ENCODE results near the gene PTPRG. TPM values are rescaled to one million over a fixed set of nuclear protein-coding genes. Genes with fewer than 3 reads are reported as not detected.

Gene PTPRG
- total RNA-seq, 2 experiments from 2014 or later: 0.03 to 0.05 TPM

DNA sequence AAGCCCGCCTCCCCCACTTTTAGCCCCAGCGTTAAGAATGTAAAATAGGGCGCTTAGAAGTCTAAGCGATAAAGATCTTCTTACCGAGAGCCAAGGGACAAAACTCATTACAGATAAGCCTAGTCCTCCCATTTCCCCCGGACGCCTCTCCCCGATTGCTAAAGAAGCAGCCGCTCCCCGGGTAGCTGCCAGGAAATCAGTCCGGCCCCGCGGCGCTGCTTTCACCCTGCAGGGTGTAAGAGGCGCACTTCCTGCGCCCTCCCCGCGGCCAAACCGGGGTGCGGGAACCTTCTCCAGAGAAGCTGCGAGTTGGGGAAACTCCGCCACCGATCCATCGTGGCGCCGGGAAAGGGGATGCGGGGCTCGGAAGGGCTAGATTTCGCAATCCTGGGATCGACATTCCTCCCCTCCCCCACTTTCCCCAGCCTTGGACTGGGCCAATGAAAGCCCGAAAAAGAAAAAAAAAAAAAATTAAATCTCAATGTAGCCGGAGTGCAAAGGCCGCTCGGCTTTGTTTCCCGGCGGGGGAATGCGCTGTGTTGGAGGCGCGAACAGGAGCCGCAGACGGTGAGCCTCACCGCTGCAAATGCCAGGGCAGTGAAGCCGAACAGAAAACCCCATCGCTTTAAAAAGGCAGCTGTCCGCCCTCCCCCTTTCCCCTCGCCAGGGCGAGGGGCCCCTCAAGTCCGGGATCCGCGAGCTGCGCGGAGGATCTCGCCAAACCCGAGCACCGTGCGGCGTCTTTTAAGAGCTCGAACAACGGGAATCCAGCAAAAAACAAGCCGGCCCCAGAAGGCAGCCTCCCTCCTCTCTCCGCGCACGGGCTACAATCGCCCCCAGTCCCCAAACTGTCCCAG lies 626 bp upstream of the PTPRG start:
- no peaks in the 10 kb centered on the region for H3K36me3 ChIP-seq (ENCODE audit: insufficient read depth, low read length)
- H3K9me3 ChIP-seq (ENCODE audit: control insufficient read depth in 1 of 2, insufficient read depth in 1 of 2, low read length in 2 of 2): peaks cover 0 to 30% of the 10 kb centered on the region in 2 experiments
- peaks cover 10% of the 10 kb centered on the region for H3K4me1 ChIP-seq (ENCODE audit: insufficient read depth, low read length)
- peaks cover 73% of the 10 kb centered on the region for H3K27me3 Mint-ChIP-seq
- no peak overlapping the region for H3K27ac ChIP-seq (ENCODE audit: low read depth in 1 of 2, low read length in 2 of 2)
- ATAC-seq (ENCODE audit: poor library complexity): no peak
- H3K4me1 Mint-ChIP-seq (ENCODE audit: low read depth): peaks cover 4% of the 10 kb centered on the region
- DNase-seq: no peak
- TF ChIP-seq, protein P1, sequence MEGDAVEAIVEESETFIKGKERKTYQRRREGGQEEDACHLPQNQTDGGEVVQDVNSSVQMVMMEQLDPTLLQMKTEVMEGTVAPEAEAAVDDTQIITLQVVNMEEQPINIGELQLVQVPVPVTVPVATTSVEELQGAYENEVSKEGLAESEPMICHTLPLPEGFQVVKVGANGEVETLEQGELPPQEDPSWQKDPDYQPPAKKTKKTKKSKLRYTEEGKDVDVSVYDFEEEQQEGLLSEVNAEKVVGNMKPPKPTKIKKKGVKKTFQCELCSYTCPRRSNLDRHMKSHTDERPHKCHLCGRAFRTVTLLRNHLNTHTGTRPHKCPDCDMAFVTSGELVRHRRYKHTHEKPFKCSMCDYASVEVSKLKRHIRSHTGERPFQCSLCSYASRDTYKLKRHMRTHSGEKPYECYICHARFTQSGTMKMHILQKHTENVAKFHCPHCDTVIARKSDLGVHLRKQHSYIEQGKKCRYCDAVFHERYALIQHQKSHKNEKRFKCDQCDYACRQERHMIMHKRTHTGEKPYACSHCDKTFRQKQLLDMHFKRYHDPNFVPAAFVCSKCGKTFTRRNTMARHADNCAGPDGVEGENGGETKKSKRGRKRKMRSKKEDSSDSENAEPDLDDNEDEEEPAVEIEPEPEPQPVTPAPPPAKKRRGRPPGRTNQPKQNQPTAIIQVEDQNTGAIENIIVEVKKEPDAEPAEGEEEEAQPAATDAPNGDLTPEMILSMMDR (IDR thresholded peaks at IDR 0.05): no peak
- peak overlapping the region; percentile 25 for H3K4me3 Mint-ChIP-seq
- peaks cover 56 to 79% of the 10 kb centered on the region in 2 experiments for H3K27me3 ChIP-seq (ENCODE audit: control insufficient read depth in 1 of 2, insufficient read depth in 2 of 2, low read length in 2 of 2)
- no peaks in the 10 kb centered on the region for H3K36me3 Mint-ChIP-seq (ENCODE audit: low read depth)
- no peak overlapping the region for H3K27ac Mint-ChIP-seq
- intact Hi-C loops (cut with DNase I, micrococcal nuclease): no loop called here
- ChIA-PET CTCF (no interaction called here), POLR2A (no interaction called here)
- H3K4me3 ChIP-seq (ENCODE audit: low read length): peak overlapping the region; percentile 10
- H3K9me3 Mint-ChIP-seq: no peaks in the 10 kb centered on the region

DNA sequence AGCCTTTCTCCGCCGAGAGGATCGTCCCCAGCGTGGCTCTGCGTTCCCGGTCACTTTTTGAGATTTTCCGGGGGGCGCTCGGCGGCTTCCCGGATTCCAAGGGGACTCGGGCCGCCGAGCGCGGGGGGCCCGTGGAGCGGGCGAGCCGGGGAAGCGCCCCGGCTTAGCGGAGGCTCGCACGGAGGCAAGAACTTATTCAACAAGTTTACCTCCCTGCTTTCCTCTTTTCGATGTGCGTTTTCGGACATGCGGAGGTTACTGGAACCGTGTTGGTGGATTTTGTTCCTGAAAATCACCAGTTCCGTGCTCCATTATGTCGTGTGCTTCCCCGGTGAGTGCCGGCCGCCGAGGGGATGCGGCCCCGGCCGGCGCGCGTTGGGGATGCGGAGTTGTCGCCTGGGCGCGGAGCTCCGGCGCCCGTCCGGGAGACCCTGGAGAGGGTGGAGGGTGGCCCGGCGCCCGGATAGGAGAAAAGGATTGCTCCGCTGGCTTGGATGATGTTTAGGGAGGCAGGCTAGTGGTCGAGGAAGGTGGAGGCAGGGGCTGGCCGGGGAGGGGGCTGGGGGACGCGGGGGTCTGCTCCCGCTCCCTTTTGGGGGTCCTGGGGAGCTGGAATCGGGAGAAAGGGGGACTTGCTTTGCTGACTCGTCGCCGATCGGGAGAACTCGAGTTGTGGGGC lies 810 bp downstream of the PTPRG start:
- H3K4me1 ChIP-seq (ENCODE audit: insufficient read depth, low read length): peaks cover 10% of the 10 kb centered on the region
- no peaks in the 10 kb centered on the region for H3K36me3 Mint-ChIP-seq (ENCODE audit: low read depth)
- no peak for ATAC-seq (ENCODE audit: poor library complexity)
- no peaks in the 10 kb centered on the region for H3K9me3 Mint-ChIP-seq
- intact Hi-C loops (cut with DNase I, micrococcal nuclease): no loop called here
- no peak for DNase-seq
- peaks cover 75% of the 10 kb centered on the region for H3K27me3 Mint-ChIP-seq
- H3K27me3 ChIP-seq (ENCODE audit: control insufficient read depth in 1 of 2, insufficient read depth in 2 of 2, low read length in 2 of 2): peaks cover 56 to 75% of the 10 kb centered on the region in 2 experiments
- no peak overlapping the region for H3K4me3 Mint-ChIP-seq
- ChIA-PET POLR2A (no interaction called here), CTCF (no interaction called here)
- peaks cover 4% of the 10 kb centered on the region for H3K4me1 Mint-ChIP-seq (ENCODE audit: low read depth)
- no peak overlapping the region for H3K27ac ChIP-seq (ENCODE audit: low read depth in 1 of 2, low read length in 2 of 2)
- peaks cover 0 to 30% of the 10 kb centered on the region in 2 experiments for H3K9me3 ChIP-seq (ENCODE audit: control insufficient read depth in 1 of 2, insufficient read depth in 1 of 2, low read length in 2 of 2)
- H3K36me3 ChIP-seq (ENCODE audit: insufficient read depth, low read length): no peaks in the 10 kb centered on the region
- no peak overlapping the region for H3K27ac Mint-ChIP-seq
- TF ChIP-seq, protein P1 (IDR thresholded peaks at IDR 0.05): no peak
- no peak overlapping the region for H3K4me3 ChIP-seq (ENCODE audit: low read length)

DNA sequence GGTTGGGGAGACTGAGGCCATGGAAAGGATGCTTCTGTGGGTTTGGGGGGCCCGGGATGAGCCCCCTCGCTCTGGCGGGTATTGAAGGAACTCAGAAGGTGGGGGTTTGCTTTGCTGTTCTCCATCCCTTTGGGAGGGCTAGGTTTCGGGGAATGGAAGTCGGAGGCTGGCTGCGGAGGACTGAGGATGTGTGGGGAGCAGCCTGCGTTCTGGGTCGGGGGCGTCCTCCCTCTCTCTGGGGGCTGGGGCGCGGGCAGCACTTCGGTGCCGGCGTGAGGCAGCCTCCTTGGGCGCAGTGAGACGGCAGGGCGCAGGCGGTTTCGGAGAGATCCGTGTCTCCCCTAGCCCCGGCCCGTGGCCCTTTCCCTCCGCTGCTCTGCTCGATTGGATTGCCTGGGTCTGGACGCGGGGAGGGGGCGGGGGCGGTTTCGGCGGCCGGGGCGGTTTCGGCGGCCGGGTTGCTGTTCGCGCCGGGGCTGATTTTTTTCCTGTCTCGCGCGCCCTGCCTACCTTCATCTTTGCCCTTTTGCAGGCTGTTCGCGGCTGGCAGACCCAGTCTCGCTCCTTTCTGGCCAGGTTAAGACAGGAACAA lies 1.4 kb downstream of the PTPRG start:
- ATAC-seq (ENCODE audit: poor library complexity): no peak
- Mint-ChIP-seq H3K36me3 (ENCODE audit: low read depth) (no peaks in the 10 kb centered on the region), H3K4me1 (ENCODE audit: low read depth) (peaks cover 4% of the 10 kb centered on the region), H3K9me3 (no peaks in the 10 kb centered on the region), H3K4me3 (peak overlapping the region; percentile 15), H3K27me3 (peaks cover 70% of the 10 kb centered on the region), H3K27ac (no peak overlapping the region)
- Histone ChIP-seq H3K36me3 (ENCODE audit: insufficient read depth, low read length) (no peaks in the 10 kb centered on the region), H3K4me3 (ENCODE audit: low read length) (no peak overlapping the region), H3K27me3 (ENCODE audit: control insufficient read depth in 1 of 2, insufficient read depth in 2 of 2, low read length in 2 of 2) (peaks cover 54 to 71% of the 10 kb centered on the region in 2 experiments), H3K27ac (ENCODE audit: low read depth in 1 of 2, low read length in 2 of 2) (no peak overlapping the region), H3K4me1 (ENCODE audit: insufficient read depth, low read length) (peaks cover 10% of the 10 kb centered on the region), H3K9me3 (ENCODE audit: control insufficient read depth in 1 of 2, insufficient read depth in 1 of 2, low read length in 2 of 2) (peaks cover 0 to 30% of the 10 kb centered on the region in 2 experiments)
- ChIA-PET CTCF (no interaction called here), POLR2A (no interaction called here)
- intact Hi-C loops (cut with DNase I, micrococcal nuclease): no loop called here
- no peak for DNase-seq
- TF ChIP-seq, protein P1 (IDR thresholded peaks at IDR 0.05): no peak

Measured in CD4-positive, alpha-beta T cell (primary cell).